Renal cortex interstitium (tissue), 15 donors: ENCODE measurements around the gene GREB1. TPM values are rescaled to one million over a fixed set of nuclear protein-coding genes. Genes with fewer than 3 reads are reported as not detected.

ENCODE experiments used
- DNase-seq, 11 donors: peaks; one replicate each; pipeline ENCODE4 v3.0.0-alpha.2; 2013; ENCODE audit warnings: low read depth in 9 of 11, low spot score in 4 of 11; ENCODE audit errors: extremely low read depth in 1 of 11
- long read RNA-seq, 16 experiments: transcript quantifications; one replicate each; lab custom pipeline, GENCODE V29; 2026
- polyA plus RNA-seq, 3 donors: library from polyadenylated mRNA; unstranded; fragments of 120-200 nt; gene quantifications; one replicate each; pipeline ENCODE4 v1.2.1, GENCODE V29; 2013; ENCODE audit not compliant: insufficient read length in 3 of 3

GREB1 gene, protein sequence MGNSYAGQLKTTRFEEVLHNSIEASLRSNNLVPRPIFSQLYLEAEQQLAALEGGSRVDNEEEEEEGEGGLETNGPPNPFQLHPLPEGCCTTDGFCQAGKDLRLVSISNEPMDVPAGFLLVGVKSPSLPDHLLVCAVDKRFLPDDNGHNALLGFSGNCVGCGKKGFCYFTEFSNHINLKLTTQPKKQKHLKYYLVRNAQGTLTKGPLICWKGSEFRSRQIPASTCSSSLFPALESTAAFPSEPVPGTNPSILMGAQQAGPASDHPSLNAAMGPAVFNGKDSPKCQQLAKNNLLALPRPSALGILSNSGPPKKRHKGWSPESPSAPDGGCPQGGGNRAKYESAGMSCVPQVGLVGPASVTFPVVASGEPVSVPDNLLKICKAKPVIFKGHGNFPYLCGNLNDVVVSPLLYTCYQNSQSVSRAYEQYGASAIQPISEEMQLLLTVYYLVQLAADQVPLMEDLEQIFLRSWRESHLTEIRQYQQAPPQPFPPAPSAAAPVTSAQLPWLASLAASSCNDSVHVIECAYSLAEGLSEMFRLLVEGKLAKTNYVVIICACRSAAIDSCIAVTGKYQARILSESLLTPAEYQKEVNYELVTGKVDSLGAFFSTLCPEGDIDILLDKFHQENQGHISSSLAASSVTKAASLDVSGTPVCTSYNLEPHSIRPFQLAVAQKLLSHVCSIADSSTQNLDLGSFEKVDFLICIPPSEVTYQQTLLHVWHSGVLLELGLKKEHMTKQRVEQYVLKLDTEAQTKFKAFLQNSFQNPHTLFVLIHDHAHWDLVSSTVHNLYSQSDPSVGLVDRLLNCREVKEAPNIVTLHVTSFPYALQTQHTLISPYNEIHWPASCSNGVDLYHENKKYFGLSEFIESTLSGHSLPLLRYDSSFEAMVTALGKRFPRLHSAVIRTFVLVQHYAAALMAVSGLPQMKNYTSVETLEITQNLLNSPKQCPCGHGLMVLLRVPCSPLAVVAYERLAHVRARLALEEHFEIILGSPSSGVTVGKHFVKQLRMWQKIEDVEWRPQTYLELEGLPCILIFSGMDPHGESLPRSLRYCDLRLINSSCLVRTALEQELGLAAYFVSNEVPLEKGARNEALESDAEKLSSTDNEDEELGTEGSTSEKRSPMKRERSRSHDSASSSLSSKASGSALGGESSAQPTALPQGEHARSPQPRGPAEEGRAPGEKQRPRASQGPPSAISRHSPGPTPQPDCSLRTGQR (N-terminal part only)
- 10 to 100 TPM; 12.2 to 14.6 (median 12.5) TPM for polyA plus RNA-seq
- long read RNA-seq, donor 1 = 0 reads
- long read RNA-seq, donor 2, partial matches to known transcripts = 6 of 6 reads
- long read RNA-seq, donor 2, other reads (novel, unspliced or antisense) = 0 of 6 reads
- long read RNA-seq, donor 3 = 0 reads
- long read RNA-seq, donor 4 = 0 reads
- long read RNA-seq, donor 5 = 0 reads
- long read RNA-seq, donor 6 = 0 reads
- long read RNA-seq, donor 7 = 0 reads
- long read RNA-seq, donor 8 = 0 reads
- long read RNA-seq, donor 9 = 0 reads
- long read RNA-seq, donor 10 = 0 reads
- long read RNA-seq, donor 11 = 0 reads
- long read RNA-seq, donor 12 = 0 reads
- long read RNA-seq, donor 13 = 0 reads
- long read RNA-seq, donor 14 = 0 reads
- long read RNA-seq, donor 15 = 0 reads
- long read RNA-seq, donor 16 = 0 reads

- no peak for DNase-seq
Observed at GRCh38 chr2:11533278-11534070, at the start of gene GREB1. Gene GREB1, plus strand, starts transcription at chr2:11534045. Its CDS starts 22,570 bp downstream, at chr2:11556615.

- no peak for DNase-seq
Observed at GRCh38 chr2:11488809-11489208, 45.0 kb upstream of the GREB1 start.

- DNase-seq = no peak
Observed at GRCh38 chr2:11490194-11490593, 43.7 kb upstream of the GREB1 start.

DNA sequence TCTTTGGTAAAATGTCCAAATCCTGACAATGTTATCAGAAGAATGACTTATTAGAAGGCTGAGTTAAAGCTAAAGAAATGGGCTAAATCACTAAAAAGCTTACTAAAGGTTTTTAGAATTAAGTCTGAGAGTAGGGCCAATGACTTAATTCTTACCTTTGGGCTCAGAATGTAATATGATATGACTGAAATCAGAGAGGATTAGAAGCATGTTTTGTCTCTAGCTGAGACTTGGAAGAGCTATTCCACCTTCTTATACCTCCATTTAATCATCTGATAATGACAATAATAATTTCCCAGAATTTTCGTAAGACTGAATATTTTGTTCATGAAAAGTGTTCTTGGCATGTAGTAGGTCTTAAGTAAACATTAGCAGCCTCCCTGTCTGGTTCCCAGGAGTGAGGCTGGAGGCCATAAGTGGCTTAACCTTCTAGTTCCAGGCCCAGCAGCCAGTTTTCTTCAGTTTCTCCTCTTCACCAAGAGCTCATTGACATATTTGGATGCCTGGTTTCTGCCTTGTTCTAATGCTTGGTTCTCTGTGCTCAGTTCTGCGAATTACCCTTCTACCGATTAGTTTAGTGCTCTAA lies 42.4 kb upstream of the GREB1 start:
- DNase-seq = no peak

- no peak for DNase-seq
Observed at GRCh38 chr2:11492244-11492643, 41.6 kb upstream of the GREB1 start.

- DNase-seq = no peak
Observed at GRCh38 chr2:11492720-11493119, 41.1 kb upstream of the GREB1 start.

- DNase-seq = no peak
Observed at GRCh38 chr2:11493282-11493681, 40.6 kb upstream of the GREB1 start.

DNA sequence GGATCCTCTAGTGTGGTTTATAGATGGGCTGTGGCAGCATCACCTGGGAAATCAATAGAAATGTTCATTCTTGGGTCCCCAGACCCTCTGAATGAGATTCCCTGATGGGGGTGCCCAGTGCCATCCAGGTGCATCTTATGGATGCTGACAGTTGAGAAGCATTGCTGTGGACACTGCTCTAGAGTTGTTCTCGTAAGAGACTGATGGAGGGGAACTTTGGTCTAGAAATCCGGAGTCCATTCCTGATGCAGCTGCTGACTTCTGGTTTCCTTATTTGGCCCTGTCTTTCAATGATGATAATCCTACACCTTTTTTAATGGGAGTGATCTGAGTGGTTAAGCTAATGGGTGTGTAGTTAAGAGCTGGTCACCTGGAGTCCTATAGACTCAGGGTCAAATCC lies 39.5 kb upstream of the GREB1 start:
- DNase-seq = no peak

- DNase-seq = no peak
Observed at GRCh38 chr2:11495844-11496681, 37.8 kb upstream of the GREB1 start.

- DNase-seq = no peak
Observed at GRCh38 chr2:11498543-11499034, 35.3 kb upstream of the GREB1 start.

DNA sequence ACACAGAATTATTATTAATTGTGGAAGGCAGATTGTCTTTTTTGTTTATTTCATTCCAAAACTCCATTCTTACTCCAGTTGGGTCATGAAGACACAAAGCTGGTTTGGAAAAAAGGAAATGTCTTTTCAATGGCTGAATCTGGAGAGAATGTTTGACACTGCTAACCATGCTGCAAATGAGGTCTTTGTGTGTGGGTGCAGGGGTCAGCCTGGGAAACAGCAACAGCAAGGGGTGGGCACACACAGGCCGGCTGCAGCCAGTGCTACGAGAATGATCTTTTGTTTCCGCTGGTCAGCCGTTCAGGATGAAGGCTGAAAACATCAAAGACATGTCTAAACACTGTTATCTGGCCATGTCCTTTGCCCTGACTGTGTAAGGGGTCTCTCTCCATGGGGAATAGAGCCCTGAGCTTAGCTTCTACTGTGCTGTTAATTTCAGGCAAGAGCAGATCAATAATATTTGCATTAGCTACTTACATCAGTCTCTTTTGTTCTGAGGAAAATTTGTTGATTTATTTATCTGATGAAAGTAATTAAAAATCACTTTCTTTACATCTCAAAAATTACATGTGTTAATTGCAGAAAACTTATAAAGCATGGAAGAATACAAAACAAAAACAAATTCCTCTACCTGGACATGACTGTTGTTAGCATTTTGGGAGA lies 34.6 kb upstream of the GREB1 start:
- DNase-seq = no peak

DNA sequence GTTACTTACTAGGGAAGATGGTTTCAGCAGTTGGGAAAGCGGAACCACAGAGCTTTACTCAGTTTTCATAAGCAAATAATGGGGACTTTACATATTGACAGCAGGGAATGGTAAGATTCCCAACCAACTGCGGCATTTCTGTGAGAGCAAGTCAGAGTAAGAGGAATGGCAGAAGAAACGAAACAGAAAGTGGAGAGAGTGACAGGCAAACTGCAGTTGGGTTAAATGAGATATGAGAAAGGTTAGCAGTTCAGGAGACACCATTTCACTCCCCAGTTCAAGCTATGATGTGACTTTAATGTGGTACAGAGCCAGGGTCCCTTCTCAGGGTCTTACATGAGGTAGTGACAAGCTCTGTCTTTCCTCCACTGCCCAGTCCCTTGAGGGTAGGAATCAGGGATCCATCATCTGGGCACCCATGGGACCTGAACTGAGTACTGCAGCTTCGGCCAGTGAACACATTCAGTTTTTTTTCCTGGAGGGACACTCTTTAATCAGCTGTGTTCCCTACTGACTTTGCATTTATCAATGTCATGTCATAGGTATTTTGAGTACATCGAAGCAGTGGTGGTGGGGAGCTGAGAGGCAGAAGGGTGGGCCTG lies 33.0 kb upstream of the GREB1 start:
- DNase-seq = no peak

DNA sequence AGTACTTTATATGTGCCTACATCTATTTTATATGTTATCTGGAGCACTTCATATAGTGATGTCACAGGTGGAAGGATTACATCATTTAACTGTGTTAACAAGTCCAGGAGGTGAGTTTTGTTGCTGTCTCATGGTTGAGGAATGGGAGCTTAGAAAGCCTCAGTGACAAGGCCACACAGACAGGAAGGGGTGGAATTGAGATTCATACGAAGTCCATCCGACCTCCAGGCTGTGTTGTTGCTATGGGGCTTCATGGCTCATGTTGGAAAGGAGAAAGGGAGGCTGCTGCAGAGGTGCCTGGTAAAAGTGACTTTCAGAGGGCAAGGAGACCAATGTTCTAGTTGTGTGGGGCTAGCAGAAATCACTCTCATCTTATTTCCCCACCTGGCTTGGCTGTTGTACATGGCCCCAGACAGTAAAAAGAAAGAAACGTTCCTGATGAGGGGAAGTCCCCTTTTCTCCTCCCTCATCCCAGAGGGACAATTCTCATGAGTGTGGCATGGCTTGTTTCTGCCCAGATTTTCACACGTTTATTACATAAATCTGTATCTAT lies 31.0 kb upstream of the GREB1 start:
- no peak for DNase-seq

- no peak for DNase-seq
Observed at GRCh38 chr2:11503354-11503927, 30.4 kb upstream of the GREB1 start.
